Measurements from ENCODE around the gene SELENOF.
"Not testable (repeated sequence)": the region's sequence is repeated elsewhere in the genome, so short reads cannot be mapped to it uniquely, and the experiment has no call there.

Gene SELENOF

DNA sequence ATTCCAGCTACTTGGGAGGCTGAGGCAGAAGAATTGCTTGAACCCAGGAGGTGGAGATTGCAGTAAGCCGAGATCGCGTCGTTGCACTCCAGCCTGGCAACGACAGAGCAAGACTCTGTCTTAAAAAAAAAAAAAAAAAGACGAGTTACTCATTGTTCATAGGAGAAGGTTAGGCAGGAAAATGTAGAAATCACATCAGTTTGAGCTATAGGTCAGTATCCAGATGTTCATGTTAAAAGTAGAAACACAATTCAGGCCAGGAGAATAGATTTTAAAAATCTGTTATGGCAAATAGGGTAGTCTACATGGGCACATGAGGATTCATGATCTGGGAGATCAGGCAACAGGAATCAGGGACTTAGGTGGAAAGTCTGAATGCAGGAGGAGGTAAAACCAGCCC lies 57.7 kb downstream of the SELENOF start:
- no peak for DNase-seq

DNA sequence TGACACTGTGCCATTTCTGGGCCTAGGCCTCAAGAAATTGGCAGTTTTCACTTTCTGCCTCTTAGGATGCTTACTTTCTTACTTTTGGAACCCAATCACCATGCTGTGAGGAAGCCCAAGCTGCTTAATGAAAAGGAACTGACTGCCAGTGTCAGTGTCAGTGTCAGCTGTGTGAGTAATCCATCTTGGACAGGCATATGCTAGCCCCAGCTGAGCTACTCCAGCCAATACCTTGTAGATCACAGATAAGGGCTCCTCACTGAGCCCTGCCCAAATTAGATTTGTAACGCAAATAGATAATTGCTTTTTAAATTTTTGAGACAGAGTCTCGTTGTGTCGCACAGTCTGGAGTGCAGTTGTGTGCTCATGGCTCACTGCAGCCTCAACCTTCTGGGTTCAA lies 59.6 kb downstream of the SELENOF start:
- no peak for DNase-seq

DNA sequence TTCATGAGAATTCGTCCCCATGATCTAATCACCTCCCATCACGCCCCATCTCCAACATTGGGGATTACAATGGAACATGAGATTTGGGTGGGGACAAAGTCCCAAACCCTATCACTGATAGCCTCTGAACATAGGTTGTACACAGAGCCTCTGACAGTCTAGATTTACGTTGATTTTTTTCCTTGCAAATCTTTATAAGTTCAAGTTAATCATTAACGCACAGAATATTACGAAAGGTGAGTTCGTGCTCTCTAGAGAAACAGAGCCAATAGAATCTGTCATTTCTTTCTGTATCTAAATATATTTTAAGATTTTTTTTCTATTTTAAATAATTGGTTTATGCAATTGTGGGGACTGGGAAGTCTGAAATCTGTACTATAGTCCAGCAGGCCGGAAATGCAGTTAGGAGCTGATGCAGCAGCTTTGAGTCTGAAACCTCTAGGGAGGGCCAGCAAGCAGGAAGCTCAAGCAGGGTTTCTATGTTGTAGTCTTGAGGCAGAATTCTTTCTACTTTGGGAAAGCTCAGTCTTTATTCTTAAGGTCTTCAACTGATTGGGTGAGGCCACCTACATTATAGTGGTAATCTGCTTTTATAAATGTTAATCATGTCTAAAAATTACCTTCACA lies 61.0 kb downstream of the SELENOF start:
- no peak for DNase-seq

DNA sequence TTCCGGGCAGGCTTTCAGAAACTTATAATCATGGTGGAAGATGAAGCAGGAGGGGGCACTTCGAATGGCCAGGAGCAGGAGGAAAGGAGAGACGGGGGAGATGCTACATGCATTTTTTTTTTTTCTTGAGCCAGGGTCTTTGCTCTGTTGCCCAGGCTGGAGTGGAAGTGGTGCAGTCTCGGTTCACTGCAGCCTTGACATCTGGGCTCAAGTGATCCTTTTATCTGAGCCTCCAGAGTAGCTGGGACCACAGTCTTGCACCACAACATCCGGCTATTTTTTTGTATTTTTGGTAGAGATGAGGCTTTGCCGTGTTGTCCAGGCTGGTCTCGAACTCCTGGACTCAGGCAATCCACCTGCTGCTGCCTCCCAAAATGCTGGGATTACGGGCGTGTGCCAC lies 61.6 kb downstream of the SELENOF start:
- DNase-seq: no peak

DNA sequence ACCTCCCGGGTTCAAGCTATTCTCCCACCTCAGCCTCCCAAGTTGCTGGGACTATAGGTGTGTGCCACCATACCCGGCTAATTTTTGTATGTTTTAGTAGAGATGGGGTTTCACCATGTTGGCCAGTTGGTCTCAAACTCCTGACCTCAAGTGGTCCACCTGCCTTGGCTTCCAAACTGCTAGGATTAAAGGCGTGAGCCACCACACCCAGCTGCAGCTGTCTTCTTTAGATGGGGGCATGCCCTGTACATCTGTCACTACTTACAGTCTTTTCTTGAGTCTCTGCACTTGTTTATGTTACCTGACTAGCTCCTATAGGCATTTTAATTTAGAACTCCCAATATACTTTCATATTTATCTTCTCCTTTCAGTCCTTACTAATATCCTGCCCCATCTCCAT lies 64.2 kb downstream of the SELENOF start:
- DNase-seq: no peak

DNA sequence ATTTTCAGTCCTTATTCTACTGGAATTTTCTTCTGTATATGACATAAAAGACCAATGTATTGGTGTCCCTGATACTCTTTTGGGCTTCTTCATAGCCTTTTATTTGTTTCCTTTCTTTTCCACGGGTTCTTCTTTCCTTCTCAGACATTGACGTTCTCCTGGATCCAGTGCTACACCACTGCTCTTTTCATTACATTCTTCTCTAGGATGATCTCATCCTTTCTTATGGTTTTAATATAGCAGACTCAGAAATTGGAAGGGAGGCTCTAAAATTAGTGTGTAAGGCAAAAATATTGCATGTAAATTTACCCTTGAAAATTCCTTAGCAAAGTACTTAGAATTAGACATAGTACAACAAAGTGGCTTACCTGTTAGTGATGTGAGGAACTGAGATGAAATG lies 65.3 kb downstream of the SELENOF start:
- DNase-seq: no peak

DNA sequence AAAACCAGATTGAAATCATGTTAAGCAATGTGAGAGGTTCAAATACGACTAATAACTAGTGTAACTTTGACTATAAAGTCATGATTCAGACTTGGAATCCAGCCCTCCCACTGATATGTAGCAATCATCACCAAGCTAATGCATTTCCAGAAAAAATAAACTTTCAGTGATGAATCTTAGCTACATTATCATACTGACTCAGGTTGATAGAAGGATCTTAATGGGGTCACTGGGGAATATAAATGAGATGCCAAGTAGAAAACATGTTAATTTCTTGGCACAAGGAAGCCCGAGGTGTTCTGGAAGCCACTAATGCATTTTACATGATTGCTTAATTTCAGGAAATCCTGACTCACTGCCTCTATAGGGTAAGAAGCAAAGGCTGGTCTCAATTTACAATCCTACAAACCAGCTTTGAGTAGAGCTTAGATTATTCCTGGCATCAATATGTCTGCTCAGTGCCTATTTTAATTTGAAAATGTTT lies 67.7 kb downstream of the SELENOF start:
- DNase-seq: no peak

DNA sequence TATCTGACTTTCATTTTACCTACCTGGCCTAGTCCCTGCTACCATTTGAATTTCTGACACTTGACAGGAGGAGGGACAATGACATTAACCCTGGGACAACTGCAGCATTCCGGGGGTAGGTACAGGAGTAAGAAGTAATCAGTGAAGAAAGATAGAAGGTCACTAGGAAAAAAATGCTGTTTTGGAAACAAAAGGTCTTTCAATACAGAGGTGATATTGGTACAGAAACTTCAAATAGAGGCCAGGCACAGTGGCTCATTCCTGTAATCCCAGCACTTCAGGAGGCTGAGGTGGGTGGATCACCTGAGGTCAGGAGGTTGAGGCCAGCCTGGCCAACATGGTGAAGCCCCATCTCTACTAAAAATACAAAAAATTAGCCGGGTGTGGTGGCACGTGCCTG lies 68.4 kb downstream of the SELENOF start:
- DNase-seq: no peak

DNA sequence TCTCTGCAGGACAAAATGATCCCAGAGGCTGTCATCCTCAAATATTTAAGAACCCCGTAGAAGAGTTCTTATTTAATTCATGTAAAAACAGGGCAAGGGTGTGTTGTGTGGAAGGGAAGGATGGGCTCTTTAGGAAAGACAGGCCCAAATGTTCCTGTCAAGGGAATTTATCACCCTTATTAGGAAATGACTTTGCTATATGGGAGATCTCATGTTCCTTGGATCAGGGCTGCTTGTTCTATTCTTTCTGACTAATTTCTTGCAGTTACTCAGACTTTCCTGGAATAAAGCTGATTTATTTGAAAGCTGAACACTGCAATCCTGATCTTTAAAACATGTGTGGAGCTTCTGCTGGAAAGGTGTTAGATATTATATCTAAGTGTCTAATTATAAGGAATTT lies 72.8 kb downstream of the SELENOF start:
- no peak for DNase-seq

DNA sequence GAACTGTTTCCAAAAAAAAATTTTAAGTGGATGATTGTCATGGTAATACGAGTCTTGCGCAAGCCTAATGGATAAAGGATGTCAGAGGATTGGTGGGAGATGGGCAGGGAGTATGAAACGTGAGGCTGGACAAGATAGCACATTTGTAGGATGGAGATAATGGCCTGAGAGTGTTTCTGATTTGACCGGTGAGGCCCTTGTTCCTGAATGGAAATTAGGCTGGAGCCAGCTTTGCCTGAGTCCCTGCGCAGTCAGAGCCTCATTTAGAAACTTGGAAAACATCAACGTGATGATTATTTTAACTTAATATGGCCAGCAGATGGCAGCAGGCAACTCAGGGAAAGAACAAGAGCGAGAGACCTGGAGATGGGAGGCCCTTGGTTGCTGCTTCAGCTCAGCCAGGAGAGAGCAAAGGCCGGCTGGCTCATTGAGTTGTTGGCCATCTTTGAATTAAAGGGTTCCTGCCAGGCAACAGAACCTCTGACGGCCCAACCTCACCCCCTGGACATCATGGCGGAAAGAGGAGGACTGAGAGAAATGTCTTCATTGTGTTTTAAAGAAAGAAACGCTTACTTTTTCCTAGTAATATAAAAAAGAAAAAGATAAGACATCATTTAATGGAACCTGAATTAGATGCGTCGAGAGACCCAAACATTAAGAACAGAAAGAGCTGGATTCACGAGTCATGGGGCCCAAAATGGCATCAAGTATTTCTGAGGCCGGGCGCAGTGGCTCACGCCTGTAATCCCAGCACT lies 80.3 kb downstream of the SELENOF start:
- DNase-seq: peak; percentile 75

DNA sequence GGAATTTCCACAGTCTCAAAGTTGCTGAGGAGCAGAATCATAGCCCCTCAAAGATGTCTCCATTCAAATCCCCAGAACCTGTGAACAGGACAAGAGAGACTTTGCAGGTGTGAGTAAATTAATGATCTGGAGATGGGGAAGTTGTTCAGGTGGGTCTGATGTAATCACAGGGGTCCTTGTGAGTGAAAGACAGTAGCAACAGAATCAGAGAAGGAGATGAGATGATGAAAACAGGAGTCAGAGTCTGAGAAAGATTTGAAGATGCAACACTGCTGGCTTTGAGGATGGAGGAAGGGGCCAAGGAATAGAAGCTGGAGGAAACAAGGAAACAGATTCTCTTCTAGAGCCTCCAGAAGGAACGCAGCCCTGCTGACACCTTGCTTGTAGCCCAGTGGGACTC lies 81.5 kb downstream of the SELENOF start:
- no peak for DNase-seq

DNA sequence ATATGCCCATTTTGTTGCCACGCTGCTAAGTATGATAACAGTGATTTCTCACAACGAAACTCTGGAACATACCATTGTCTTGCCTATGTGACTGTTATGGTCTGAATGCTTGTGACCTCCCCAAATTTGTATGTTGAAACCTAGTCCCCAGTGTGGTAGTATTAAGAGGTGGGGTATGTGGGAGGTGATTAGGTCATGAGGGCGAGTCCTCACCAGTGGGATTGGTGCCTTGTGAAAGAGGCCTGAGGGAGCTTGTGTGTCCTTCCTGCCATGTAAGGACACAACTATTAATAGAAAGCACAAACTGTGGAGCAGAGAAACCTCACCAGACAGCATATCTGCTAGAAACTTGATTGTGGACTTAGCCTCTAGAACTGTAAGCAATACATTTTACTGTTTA lies 84.6 kb downstream of the SELENOF start:
- no peak for DNase-seq

DNA sequence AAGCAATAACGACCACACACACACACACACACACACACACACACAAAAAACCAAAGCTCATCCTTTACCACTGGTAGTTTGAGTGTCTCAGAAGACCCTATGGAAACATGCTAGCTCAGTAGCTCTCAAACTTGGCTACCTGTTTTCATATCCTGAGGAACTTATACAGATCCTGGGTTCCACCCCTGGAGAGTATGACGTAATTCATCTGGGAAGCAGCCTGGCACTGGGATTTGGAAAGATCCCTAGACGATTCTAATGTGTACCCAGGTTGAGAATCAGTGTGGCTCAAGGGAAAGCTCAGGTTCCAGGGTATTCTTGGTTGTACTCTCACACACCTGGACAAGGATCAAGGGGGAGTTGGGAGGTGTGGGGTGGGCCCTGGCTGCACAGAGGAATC lies 85.9 kb downstream of the SELENOF start:
- no peak for DNase-seq

DNA sequence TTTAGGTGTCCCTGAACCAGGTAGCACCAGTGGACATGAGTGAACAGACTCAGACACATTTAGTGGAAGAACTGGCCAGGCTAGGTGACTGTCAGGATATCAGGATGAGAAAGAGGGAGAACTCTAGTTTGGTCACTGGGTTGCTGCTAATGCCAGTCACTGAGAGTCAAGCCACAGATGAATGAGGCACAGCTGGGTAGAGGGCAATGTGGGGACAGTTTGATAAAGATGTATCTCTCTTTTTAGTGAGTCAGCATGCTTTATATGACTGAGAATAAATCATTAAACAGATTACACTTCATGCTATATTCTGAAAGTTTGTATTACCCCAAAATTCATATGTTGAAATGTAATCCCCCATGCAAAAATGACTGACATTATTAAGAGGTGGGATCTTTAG lies 87.1 kb downstream of the SELENOF start:
- DNase-seq: no peak

DNA sequence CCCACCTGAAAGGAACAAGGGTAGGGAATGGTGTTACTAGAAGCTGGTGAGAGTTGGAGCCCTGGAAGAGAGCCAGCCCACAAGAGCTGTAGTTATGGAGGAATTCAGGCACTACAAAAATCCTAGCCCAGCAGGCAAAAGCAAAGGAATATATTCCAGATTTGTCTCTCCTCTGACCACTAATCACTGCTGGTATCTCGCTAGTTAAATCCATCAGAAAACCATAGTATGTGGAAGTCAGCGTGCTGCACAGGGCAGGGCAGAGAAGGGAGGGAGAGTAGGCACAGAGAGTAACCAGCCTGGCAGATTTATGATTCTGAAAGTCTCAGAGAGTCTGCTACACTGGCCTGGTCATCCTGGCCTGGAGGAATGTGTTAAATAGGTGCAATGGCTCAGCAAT lies 88.6 kb downstream of the SELENOF start:
- peak; percentile 52 for DNase-seq

DNA sequence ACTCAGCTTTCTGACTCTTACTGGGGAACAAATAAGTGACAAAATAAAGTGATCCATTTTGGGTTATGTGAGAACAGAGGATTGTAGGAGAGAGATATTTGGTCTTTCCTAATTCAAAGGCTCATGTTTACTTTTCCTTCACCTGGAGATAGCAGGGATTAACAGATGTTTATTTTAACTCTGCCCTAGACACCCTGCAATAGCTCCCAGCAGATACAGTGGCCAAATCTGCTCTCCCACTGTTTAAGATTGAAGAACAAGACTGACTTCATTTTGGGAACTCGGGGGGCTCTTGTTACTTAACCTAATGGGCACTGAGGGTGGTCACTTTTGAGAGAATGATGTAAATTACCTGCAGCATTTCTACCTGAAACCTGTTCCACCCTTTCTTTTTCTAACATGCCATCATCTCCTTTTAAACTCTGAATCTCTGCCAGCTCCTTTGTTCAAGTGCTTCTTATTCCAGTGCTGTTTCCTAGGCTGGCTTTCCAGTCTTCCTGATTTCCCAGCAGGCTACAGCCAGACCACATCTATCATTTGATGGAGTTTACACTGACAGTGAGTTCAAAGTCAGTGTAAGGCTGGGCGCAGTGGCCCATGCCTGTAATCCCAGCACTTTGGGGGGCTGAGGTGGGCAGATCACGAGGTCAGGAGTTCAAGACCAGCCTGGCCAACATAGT lies 90.0 kb downstream of the SELENOF start:
- peak; percentile 73 for DNase-seq

DNA sequence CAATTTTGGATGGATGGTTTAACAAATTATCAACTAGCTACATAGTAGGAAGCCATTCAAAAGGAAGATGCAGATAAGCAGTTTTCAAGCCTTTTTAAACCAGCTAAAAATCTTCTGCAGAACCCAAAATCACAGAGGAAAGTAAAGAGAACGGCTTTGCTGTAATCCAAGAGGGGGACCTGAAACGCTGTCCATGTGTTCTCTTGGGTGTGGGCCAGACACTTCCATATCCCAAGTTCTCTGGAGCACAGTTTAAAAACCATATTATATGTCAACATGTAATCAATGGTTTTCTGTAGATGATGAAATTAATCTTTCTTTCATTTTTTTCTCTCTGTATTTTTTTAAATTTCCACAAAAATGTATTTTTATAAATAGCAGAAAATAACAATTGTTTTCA lies 90.5 kb downstream of the SELENOF start:
- no peak for DNase-seq

DNA sequence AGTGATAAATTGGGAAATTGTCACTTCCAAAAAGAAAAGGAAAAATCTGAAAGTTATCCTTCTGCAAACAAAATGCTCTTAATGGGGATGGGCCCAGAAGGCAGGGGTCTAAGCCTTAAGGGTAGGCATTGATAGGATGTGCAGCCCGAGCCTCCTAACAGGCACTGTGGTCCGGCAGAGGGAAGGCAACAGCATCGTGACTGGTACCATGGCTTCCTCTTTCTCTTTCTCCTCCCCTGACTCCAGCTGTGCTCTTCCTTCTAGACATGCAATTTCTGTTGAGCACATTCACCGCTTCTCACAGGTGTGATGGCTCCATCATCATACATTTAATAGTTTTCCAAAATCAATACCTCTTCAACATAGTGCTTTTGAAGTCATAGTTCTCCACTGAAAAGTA lies 91.5 kb downstream of the SELENOF start:
- DNase-seq: no peak

DNA sequence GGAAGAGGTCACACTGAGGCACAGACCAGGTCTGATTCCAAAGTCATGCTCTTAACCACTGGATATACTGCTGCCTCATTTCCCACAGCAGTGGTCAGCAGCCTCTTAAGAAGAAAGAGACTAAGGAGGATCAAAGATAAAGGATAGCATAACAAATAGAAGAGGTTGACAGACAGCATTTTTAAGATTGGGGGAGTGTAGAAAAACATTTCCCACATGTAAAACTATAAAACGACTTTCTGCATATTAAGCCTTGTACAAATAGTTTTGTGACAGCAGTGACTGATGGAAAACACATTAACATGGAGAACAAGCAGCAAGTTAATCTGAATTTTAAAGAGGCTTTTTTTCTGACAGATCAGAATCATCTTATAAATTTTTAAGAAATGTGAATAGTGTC lies 92.0 kb downstream of the SELENOF start:
- DNase-seq: no peak

DNA sequence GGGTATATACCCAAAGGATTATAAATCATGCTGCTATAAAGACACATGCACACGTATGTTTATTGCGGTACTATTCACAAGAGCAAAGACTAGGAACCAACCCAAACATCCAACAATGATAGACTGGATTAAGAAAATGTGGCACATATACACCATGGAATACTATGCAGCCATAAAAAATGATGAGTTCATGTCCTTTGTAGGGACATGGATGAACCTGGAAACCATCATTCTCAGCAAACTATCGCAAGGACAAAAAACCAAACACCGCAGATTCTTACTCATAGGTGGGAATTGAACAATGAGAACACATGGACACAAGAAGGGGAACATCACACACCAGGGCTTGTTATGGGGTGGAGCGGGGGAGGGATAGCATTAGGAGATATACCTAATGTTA lies 94.0 kb downstream of the SELENOF start:
- DNase-seq: not testable (repeated sequence)

DNA sequence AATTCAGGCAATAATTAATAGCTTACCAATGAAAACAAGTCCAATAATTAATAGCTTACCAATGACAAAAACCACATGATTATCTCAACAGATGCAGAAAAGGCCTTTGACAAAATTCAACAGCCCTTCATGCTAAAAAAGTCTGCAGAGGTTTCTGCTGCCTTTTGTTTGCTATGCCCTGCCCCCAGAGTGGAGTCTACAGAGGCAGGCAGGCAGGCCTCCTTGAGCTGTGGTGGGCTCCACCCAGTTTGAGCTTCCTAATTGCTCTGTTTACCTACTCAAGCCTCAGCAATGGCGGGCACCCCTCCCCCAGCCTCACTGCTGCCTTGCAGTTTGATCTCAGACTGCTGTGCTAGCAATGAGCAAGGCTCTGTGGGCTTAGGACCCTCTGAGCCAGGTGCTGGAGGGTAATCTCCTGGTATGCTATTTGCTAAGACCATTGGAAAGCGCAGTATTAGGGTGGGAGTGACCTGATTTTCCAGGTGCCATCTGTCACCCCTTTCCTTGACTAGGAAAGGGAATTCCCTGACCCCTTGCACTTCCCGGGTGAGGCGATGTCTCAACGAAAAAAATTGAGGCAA lies 96.6 kb downstream of the SELENOF start:
- not testable (repeated sequence) for DNase-seq

DNA sequence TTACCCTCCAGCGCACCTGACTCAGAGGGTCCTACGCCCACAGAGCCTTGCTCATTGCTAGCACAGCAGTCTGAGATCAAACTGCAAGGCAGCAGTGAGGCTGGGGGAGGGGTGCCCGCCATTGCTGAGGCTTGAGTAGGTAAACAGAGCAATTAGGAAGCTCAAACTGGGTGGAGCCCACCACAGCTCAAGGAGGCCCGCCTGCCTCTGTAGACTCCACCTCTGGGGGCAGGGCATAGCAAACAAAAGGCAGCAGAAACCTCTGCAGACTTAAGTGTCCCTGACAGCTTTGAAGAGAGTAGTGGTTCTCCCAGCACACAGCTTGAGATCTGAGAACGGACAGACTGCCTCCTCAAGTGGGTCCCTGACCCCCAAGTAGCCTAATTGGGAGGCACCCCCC lies 99.8 kb downstream of the SELENOF start:
- DNase-seq: not testable (repeated sequence)

All from NCI-H2029 treated with DMSO at 0.1 percent for 48 hours (cell line).